NCI-H146 treated with DMSO at 0.1 percent for 48 hours (cell line): ENCODE measurements around the gene C10orf67.
"Not testable (repeated sequence)": the region's sequence is repeated elsewhere in the genome, so short reads cannot be mapped to it uniquely, and the experiment has no call there.

Experiments used
- DNase-seq: peaks from one replicate; lab custom pipeline; 2025; ENCODE audit not compliant: unreplicated experiment; lab: John Stamatoyannopoulos, UW

Gene C10orf67

GRCh38 chr10:23362879-23363792 is 18.5 kb upstream of the C10orf67 start:
- DNase-seq: no peak

DNA sequence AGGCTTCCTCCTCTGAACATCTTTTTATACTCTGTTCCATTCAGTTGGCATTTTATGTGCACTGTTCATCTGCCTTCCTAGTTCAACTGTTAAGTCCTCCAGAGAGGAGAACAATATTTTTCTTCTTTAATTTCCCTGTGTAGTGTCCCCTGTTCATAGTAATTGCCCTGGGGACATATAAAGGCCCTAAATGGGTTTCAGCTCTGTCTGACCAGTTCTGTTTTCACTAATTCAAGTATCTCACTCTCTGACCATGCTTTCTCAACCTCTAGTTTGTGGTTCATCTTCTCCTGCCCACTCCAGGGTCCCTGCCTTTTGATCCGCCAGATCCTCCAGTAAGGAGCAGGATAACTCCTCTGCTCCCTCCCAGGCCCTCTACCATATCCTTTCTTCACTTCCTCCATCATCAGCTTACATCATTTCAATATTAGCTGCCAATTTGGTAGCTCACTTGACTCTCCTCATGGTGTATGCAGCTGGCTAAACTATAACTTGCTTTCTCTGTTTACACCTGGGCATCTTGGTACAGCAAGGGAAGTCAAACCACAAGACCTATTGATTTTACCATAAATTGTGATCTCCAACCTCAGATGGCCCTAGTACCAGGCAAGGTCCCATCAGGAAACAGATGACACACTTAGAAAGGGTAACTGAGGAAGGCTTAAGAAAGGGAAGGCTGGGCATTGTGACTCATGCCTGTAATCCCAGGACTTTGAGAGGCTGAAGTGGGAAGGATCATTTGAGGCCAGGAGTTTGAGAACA is 17.7 kb upstream of the C10orf67 start:
- no peak for DNase-seq

DNA sequence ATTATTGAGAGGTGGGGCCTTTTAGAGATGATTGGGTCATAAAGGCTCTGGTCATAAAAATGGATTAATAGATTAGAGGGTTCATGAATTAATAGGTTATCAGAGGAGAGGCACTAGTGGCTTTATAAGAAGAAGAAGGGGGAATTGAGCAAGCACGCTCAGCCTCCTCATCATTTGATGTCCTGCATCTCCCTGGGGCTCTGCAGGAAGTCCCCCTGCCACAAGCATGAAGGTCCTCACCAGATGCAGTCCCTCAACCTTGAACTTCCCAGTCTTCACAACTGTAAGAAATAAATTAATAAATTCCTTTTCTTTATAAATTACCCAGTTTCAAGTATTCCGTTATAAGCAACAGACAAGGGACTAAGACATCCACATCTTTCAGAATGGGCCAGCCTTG is 17.1 kb upstream of the C10orf67 start:
- DNase-seq: no peak

DNA sequence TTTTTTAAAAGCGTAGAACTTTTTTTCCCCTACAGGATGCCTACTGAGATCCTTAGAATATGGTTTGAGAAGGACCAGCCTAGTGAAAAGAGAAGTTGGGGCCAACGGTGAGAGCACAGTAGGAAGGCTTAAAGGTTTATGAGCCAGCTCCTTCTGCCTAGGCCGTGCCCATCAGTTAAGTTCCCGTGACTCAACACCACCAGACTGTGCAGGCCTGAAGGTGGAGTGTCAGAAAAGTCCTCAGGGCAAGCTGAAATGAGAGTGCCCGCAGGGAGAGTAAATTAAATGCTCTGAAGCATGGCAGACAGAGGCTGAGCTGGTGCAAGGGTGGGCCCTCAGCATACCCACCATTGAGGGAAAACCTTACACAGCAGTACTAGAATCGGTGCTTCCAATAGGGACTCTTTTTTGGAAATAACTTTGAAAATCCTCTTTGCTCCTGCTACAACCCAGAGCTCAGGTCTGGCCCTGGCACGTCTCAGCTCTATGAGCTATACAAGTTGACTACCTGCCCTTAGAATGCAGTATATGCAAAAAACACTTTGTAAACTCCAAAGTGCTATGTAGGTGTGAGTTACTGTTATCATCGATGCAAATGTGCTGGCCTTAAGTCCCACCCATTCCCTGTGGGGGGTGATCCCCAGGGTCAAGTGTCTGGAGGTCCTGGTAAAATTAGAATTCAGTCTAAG is 15.2 kb upstream of the C10orf67 start:
- no peak for DNase-seq

- no peak for DNase-seq
Observed at GRCh38 chr10:23358357-23358756, 13.8 kb upstream of the C10orf67 start.

- no peak for DNase-seq
Observed at GRCh38 chr10:23354630-23355279, 10.2 kb upstream of the C10orf67 start.

GRCh38 chr10:23351926-23352519 is 7.4 kb upstream of the C10orf67 start:
- no peak for DNase-seq

- not testable (repeated sequence) for DNase-seq
Observed at GRCh38 chr10:23350706-23351105, 6.1 kb upstream of the C10orf67 start.

- no peak for DNase-seq
Observed at GRCh38 chr10:23345861-23346260, 1.3 kb upstream of the C10orf67 start.

DNA sequence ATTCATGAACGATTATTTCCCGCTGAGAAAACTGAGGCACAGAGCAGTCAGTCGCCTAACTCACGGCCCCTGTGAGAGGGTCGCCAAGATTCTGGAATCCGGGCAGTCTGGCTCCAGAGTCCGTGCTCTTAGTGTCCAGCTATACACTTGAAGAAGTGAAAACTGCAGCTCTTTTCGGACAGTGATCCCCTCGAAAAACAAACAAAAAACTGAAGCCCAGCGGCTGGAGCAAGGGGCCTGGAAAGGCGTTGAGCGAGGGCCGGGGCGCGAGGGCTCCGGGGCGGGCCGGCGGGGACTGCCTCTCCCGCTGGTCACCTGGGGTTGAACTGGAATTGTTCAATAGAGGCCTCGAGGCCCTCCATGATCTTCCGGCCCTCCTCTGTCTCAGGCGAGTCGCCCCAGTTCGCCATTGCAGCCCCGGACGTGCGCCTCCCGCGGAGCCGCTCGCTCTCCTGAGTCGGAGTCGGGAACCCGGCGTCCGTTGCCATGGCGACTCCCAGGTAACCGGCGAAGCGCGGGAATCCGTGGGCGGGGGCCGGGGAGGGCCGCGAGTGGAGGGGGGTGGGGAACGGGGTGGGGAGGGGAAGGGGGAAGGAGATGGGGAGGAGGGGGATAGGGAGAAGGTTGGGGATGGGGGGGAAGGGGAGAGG is 881 bp downstream of the C10orf67 start:
- DNase-seq: peak; percentile 33

DNA sequence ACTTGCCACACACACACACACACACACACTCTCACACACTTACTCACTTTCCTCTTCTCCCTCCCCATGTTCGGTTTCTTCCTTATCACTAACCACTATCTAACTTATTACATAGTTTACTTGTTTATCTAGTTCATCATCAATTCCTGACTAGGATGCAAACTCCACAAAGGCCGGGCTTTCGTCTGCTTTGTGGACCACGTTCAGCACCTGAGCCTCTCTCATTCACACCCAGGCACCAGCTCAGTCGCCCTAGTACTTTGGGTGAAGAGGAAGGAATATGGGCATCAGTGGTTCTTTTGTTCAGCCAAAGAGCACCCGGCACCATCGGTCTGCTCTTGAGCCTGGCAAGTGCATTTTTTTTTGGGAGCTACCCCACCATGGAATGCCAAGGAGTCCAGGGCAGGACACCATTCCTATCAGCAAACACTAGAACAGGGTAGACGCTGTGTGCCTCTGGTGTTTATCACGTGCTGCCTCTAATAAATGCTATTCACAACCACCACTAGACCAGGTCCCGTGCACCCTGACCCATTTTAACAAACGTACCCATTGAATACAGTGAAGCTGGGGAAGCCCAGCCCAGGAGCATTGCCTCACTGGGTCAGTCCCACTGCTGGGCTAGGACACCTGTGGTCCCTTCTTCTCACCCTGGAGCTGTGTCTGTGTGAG is 2.2 kb downstream of the C10orf67 start:
- DNase-seq: no peak

GRCh38 chr10:23341004-23341403 is 3.6 kb downstream of the C10orf67 start:
- DNase-seq: no peak

- no peak for DNase-seq
Observed at GRCh38 chr10:23340354-23340753, 4.2 kb downstream of the C10orf67 start.

DNA sequence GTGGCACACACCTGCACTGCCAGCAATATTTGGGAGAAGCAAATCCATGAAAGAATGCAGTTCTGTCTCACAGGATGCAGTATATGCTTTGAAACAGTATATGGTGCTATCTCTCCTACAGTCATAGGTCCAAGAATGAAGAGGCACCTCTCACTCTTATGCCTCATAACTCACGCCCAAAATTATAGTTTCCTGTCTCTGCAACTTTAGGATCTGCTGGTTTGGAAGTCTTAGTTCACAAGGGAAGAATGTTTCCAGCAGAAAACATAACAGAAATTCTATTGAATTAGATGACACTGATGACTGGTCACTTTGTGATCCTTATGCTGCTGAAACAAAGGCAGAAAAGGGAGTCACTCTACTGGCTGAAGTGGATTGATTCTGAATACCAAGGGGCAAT is 5.7 kb downstream of the C10orf67 start:
- no peak for DNase-seq

- DNase-seq: no peak
Observed at GRCh38 chr10:23338155-23338828, 6.3 kb downstream of the C10orf67 start.

DNA sequence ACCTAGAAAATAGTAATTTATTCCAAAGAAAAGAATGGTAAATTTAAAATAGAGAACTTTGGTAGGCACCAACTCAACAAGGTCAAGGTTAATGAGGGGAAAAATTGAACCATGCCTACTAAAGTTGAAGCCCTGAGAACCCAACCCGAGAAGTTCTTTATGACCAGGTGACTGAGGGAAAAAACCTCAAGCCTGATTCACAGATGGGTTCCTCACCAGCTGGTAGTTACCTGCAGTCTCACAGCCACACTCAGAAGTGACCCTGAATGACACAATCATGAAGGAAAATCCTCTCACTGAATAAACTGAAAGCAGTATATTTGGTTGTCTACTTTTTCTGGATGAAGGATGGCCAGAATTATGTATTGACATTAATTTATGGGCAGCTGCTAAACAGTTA is 7.0 kb downstream of the C10orf67 start:
- no peak for DNase-seq

DNA sequence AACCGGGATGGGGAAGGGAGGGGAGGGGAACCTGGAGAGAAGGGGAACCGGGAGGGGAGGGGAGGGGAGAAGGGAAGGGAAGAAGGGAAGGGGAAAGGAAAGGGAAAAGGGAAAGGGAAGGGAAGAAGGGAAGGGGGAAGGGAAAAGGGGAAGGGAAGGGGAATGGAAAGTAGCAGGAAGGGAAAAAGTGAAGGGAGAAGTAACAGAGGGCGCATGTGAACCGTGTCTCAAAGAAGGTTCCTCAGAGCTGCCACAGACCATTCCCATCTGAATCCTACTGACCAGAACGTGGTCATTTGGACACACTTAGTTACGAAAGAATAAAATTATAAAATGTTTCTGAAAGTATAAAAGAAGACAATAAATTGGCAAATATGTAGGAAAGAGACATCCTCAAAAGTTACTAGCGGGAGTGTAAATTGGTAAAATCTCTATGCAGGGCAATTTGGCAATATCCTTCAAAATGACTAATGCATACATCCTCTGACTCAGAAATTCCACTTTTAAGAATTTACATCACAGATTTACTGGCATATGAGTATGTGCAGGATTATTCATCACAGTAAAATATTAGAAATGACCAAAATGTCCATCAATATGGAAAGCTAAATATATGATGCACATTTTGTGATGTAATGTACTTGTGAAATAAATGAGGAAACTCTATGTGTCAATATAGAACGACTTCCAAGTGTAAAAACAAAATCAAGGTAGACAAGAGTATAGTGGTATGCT is 12.9 kb downstream of the C10orf67 start:
- no peak for DNase-seq

- DNase-seq: no peak
Observed at GRCh38 chr10:23330948-23331347, 13.6 kb downstream of the C10orf67 start.
